Omental fat pad (tissue), 4 donors: ENCODE results near the gene TFEB. TPM values are rescaled to one million over a fixed set of nuclear protein-coding genes. Genes with fewer than 3 reads are reported as not detected.

Experiments used
- ATAC-seq: fragments of 150-250 bp; one replicate; pipeline ENCODE4 v1.9.1; 2016; ENCODE audit warnings: mild to moderate bottlenecking, moderate library complexity; ENCODE audit not compliant: low FRiP score
- DNase-seq: peaks from one replicate; pipeline ENCODE4 v3.0.0-alpha.2; 2019; ENCODE audit warnings: low spot score
- CTCF ChIP-seq, 3 donors: fragments of 450-650 bp; IDR thresholded peaks; one replicate each; pipeline ENCODE4 v1.5.1; 2016 to 2017; ENCODE audit warnings: antibody characterized with exemption in 3 of 3, mild to moderate bottlenecking in 3 of 3, moderate library complexity in 2 of 3
- total RNA-seq, 4 donors: library from RNA; depleted of rRNA; stranded (reverse); fragments of >200 nt; gene quantifications; one replicate each; pipeline ENCODE4 v1.1.0, GENCODE V29; 2016

The TFEB gene
- total RNA-seq, 4 donors from 2014 or later, result 7.1 to 24.4 (median 14.5) TPM

- DNase-seq, result no peak
- ATAC-seq, result no peak
- no peak for TF ChIP-seq CTCF (IDR thresholded peaks at IDR 0.05)
Measured at GRCh38 chr6:41726876-41727275, 8.5 kb downstream of the TFEB start.

GRCh38 chr6:41724586-41725501 lies 10.6 kb downstream of the TFEB start:
- TF ChIP-seq CTCF (IDR thresholded peaks at IDR 0.05), result no peak
- no peak for ATAC-seq
- DNase-seq, result no peak

- no peak for TF ChIP-seq CTCF (IDR thresholded peaks at IDR 0.05)
- ATAC-seq (no peak), DNase-seq (no peak)
Measured at GRCh38 chr6:41724228-41724580, 11.2 kb downstream of the TFEB start.

DNA sequence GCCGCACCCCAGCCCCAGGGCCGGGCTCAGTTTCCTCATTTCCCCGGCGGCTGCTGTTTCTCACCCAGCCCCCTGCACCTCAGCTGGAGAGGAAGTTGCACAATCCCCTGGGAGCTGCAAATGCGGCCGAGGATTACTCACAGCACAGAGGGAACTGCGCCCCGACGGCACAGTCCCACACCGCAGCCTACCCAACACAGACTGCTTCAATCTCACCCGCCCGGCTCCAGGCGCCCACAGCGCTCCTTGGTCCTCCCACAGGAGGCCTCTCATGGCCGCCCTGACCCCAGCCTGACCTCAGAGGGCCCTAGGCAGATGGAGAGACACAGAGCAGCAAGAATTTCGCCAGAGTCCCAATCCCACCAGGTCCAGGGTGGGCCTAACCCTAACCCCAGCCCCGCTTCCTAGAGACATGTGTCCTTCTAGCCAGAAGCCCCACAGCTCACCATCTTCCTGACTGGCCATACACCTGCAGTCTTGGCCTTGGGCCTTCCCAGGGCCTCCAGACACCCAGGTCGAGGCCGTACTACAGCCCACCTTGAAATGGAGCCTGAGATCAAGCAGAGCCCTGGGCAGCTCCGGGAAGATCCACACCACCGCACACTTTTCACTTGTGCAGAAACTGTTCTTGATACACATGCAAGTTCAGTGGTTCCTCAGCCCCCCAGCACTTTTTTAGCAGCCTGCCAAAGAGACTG lies 11.7 kb downstream of the TFEB start:
- no peak for TF ChIP-seq CTCF (IDR thresholded peaks at IDR 0.05)
- DNase-seq (peak; percentile 40), ATAC-seq (peak; percentile 90)

DNA sequence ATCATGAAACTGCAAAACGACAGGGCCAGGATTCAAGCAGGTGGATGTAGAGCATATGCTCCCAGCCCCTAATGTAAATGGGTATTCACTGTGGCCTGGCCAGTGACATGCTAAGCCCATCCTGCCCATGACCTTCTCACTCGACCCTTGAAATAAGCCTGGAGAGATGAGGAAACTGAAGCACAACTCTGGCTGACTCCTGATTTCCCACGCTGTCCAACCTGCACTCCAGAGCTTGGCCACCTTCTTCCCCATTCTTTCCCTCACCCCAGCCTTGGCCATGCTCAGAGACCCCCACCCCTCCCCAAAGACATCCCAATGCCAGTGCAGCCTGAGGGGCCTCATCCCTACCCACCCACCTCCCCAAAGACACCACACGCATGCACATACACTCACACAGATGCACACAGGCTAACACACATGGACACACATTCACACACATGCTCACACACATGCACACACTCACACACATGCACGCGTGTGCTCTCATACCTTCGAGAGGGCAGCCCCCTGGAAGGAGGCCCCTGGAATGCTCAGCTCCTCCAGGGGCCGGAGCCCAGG lies 12.4 kb downstream of the TFEB start:
- ATAC-seq, result no peak
- DNase-seq, result no peak
- TF ChIP-seq CTCF (IDR thresholded peaks at IDR 0.05), result no peak

GRCh38 chr6:41721414-41721813 lies 14.0 kb downstream of the TFEB start:
- ATAC-seq (no peak), DNase-seq (no peak)
- no peak for TF ChIP-seq CTCF (IDR thresholded peaks at IDR 0.05)
